HepG2 (cell line): Measurements from ENCODE around the gene ARHGAP26. TPM values are rescaled to one million over a fixed set of nuclear protein-coding genes. Genes with fewer than 3 reads are reported as not detected.

Experiments used
- ATAC-seq: fragments of 200-7000 bp; cut with Tn5 transposase; 3 replicates; pipeline ENCODE4 v1.9.1; 2020; ENCODE audit warnings: mild to moderate bottlenecking, moderate library complexity
- BruUV-seq: library from RNA; stranded (reverse); fragments of 400-500 nt; replicated peaks from 2 replicates; lab custom pipeline; 2021; lab: Mats Ljungman, UMichigan
- CTCF ChIA-PET: fragments of 300-600 bp; formaldehyde crosslinking; extraction: SDS; loops from one replicate; lab custom pipeline; 2021; ENCODE audit warnings: low total read pairs, inconsistent platforms, low intra/inter-chr PET ratio; lab: Yijun Ruan, JAX
- POLR2A ChIA-PET: fragments of 350-600 bp; sonication (Branson Sonifier 250); formaldehyde crosslinking; loops from one replicate; lab custom pipeline; 2020; ENCODE audit warnings: antibody characterized with exemption, inconsistent platforms; lab: Yijun Ruan, JAX
- DNase-seq: peaks from one replicate; pipeline ENCODE4 v3.0.0-alpha.2; 2015; ENCODE audit warnings: low spot score
- FAIRE-seq: peaks from 3 replicates; lab custom pipeline; 2011; peaks lifted over from hg19 to GRCh38; lab: Jason Lieb, UNC
- H2AFZ ChIP-seq: one replicate; pipeline ENCODE4 v1.6.1; 2011; ENCODE audit warnings: low read length, inconsistent platforms
- H3K27ac ChIP-seq: fragments of 300-600 bp; 3 replicates; pipeline ENCODE4 v1.8.0; 2011; ENCODE audit warnings: mixed run types, mild to moderate bottlenecking, mixed read lengths, low read length, inconsistent platforms; ENCODE audit not compliant: insufficient read depth; ENCODE audit errors: extremely low read length
- H3K27me3 ChIP-seq, 2 experiments: fragments of 200-600 bp in 1 of 2; 2 replicates in 1 of 2; 3 replicates in 1 of 2; pipeline versions ENCODE4 v1.6.0 to v1.8.0; 2011; ENCODE audit warnings: low read length in 2 of 2, mild to moderate bottlenecking in 2 of 2, moderate library complexity in 2 of 2, inconsistent platforms in 1 of 2; ENCODE audit not compliant: insufficient read depth in 2 of 2, control insufficient read depth in 1 of 2
- H3K36me3 ChIP-seq, 2 experiments: fragments of 200-600 bp in 1 of 2; replicated peaks in 1 of 2; 2 replicates in 1 of 2; 3 replicates in 1 of 2; pipeline versions ENCODE4 v1.5.1 to v1.8.0; 2011; ENCODE audit warnings: low read length in 2 of 2, inconsistent platforms in 1 of 2; ENCODE audit not compliant: insufficient read depth in 2 of 2, control insufficient read depth in 1 of 2
- H3K4me1 ChIP-seq: 2 replicates; pipeline ENCODE4 v1.5.1; 2012; ENCODE audit warnings: low read length, inconsistent platforms; ENCODE audit not compliant: insufficient read depth
- H3K4me2 ChIP-seq: 2 replicates; pipeline ENCODE4 v1.6.0; 2011; ENCODE audit warnings: low read depth, low read length, inconsistent platforms
- H3K4me3 ChIP-seq, 3 experiments: fragments of 200-600 bp in 1 of 3; sonication (generic), shearing (Covaris generic) in 1 of 3; replicated peaks in 1 of 3; 2 replicates each; pipeline ENCODE4 v1.5.1; 2011 to 2016; ENCODE audit warnings: low read length in 3 of 3, inconsistent platforms in 2 of 3, low read depth in 2 of 3, mild to moderate bottlenecking in 2 of 3, control low read depth in 1 of 3, mixed read lengths in 1 of 3; ENCODE audit not compliant: insufficient read depth in 1 of 3
- H3K79me2 ChIP-seq: one replicate; pipeline ENCODE4 v1.6.1; 2011; ENCODE audit warnings: low read length, inconsistent platforms; ENCODE audit not compliant: insufficient read depth
- H3K9ac ChIP-seq: 2 replicates; pipeline ENCODE4 v1.6.0; 2011; ENCODE audit warnings: mild to moderate bottlenecking, low read depth, low read length, inconsistent platforms; ENCODE audit not compliant: insufficient read depth
- H3K9me3 ChIP-seq: 2 replicates; pipeline ENCODE4 v1.5.1; 2012; ENCODE audit warnings: mild to moderate bottlenecking, low read length
- H4K20me1 ChIP-seq: 2 replicates; pipeline ENCODE4 v1.6.0; 2011; ENCODE audit warnings: inconsistent platforms, mild to moderate bottlenecking, low read length, moderate library complexity; ENCODE audit not compliant: insufficient read depth
- ARNTL ChIP-seq: sonication (generic); formaldehyde crosslinking; IDR thresholded peaks from 2 replicates; pipeline ENCODE4 v1.4.0; 2020; ENCODE audit warnings: mild to moderate bottlenecking, missing genetic modification reagents
- SMC3 ChIP-seq: IDR thresholded peaks from 2 replicates; pipeline ENCODE4 v1.6.1; 2011; ENCODE audit warnings: low read length, improper control_type of control experiment
- ZNF431 ChIP-seq: sonication (generic); formaldehyde crosslinking; IDR thresholded peaks from 2 replicates; pipeline ENCODE4 v1.9.0; 2022; ENCODE audit warnings: missing genetic modification reagents, low read depth, mild to moderate bottlenecking, borderline replicate concordance
- ZSCAN5A ChIP-seq: sonication (generic); formaldehyde crosslinking; IDR thresholded peaks from 2 replicates; pipeline ENCODE4 v1.8.0; 2022; ENCODE audit warnings: mild to moderate bottlenecking, missing genetic modification reagents, borderline replicate concordance
- in situ Hi-C: cut with HindIII; loops from 2 replicates; pipeline ENCODE4 v1.10.0; 2017; ENCODE audit warnings: low pct_unique_long_range_greater_than_20kb; ENCODE audit not compliant: extremely low pct_ligation_motif_present
- intact Hi-C: fragments of 100-400 bp; cut with micrococcal nuclease; formaldehyde crosslinking; loops from one replicate; pipeline ENCODE4 v1.10.0; 2022; ENCODE audit not compliant: unreplicated experiment
- polyA plus RNA-seq, 8 experiments: library from polyadenylated mRNA; depleted of rRNA in 3 of 8; stranded (reverse) in 7 of 8; unstranded in 1 of 8; fragments of >200 nt; fragmentation: Illumina TruSeq in 4 of 8; extraction: Trizol in 4 of 8; gene quantifications; 2 replicates each; pipeline versions ENCODE4 v1.2.1 to v1.2.3, GENCODE V29; 2011 to 2016; ENCODE audit warnings: low read depth in 4 of 8, missing spikeins in 1 of 8, mixed read lengths in 1 of 8; ENCODE audit not compliant: insufficient read depth in 1 of 8
- total RNA-seq, 5 experiments: library from RNA; depleted of rRNA; stranded (reverse); fragments of >200 nt; fragmentation: Illumina TruSeq; extraction: Trizol; gene quantifications; 2 replicates each; pipeline ENCODE4 v1.2.3, GENCODE V29; 2016; ENCODE audit warnings: low read depth in 1 of 5
- TF ChIP-seq, protein P1 (sequence below): sonication (generic); formaldehyde crosslinking; IDR thresholded peaks from 2 replicates; pipeline ENCODE4 v1.8.0; 2022; ENCODE audit warnings: mild to moderate bottlenecking, missing genetic modification reagents, moderate library complexity

ARHGAP26 gene
- total and polyA plus RNA-seq, 2 of the 13 experiments (the other 11 are each of a cell fraction or from before 2014, with no cell fraction given): 9.6 to 18.2 TPM

DNA sequence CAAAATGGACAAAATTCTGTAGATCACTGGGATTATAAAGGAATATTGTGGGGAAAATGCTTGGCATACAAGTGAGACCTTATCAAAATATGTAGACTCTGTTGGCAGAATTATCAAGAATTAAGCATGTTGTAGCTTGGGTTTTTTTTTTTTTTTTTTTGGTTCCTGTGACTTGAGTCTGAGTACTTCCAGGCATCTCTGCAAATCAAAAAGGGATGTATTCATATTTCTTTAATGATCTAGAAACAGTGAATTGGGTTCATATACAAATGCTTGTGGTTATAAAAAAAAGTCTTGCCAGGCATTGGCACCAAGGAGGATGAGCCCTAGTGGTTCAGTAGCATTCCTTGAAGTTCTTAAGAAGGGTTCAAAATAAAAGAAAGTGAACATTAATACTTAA, 292.2 kb downstream of the ARHGAP26 start:
- ATAC-seq (no peak), DNase-seq (no peak), FAIRE-seq (no peak)
- Histone ChIP-seq H3K27me3 (no peaks in the 10 kb centered on the region), H3K4me1 (no peaks in the 10 kb centered on the region), H2AFZ (no peak overlapping the region), H3K79me2 (no peaks in the 10 kb centered on the region), H3K36me3 (peaks cover 7 to 19% of the 10 kb centered on the region in 2 experiments; a peak in 3 of 5 replicates), H3K4me3 (no peak overlapping the region), H3K9me3 (no peaks in the 10 kb centered on the region), H3K27ac (no peak overlapping the region), H3K9ac (no peak overlapping the region), H3K4me2 (no peak overlapping the region), H4K20me1 (no peaks in the 10 kb centered on the region)
- in situ Hi-C loops (no loop called here), intact Hi-C loops (no loop called here)
- POLR2A ChIA-PET: no interaction called here
- TF ChIP-seq SMC3 (no peak), ARNTL (CRISPR knock-in tag) (no peak), ZSCAN5A (CRISPR knock-in tag) (no peak), ZNF431 (CRISPR knock-in tag) (no peak)
- TF ChIP-seq, protein P1, sequence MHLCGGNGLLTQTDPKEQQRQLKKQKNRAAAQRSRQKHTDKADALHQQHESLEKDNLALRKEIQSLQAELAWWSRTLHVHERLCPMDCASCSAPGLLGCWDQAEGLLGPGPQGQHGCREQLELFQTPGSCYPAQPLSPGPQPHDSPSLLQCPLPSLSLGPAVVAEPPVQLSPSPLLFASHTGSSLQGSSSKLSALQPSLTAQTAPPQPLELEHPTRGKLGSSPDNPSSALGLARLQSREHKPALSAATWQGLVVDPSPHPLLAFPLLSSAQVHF (CRISPR knock-in tag): no peak
- CTCF ChIA-PET: no interaction called here
- no TSS peak for BruUV-seq
